Spleen (tissue), 11 donors: ENCODE results near the gene FARP1. TPM values are rescaled to one million over a fixed set of nuclear protein-coding genes. Genes with fewer than 3 reads are reported as not detected.

Experiments
- DNase-seq: peaks from one replicate; pipeline ENCODE4 v3.0.0-alpha.2; 2020
- H3K27ac ChIP-seq, 8 donors: fragments of 200-600 bp; sonication (generic) in 7 of 8; 1 replicate in 4 of 8; 2 replicates in 4 of 8; pipeline versions ENCODE4 v1.5.0 to v1.8.0; 2016 to 2021; ENCODE audit warnings: inconsistent platforms in 4 of 8, mild to moderate bottlenecking in 4 of 8, moderate library complexity in 1 of 8
- H3K27me3 ChIP-seq, 7 donors: fragments of 200-600 bp; sonication (generic) in 6 of 7; replicated peaks in 1 of 7; 1 replicate in 4 of 7; 2 replicates in 3 of 7; pipeline versions ENCODE4 v1.5.0 to v1.8.0; 2016 to 2021; ENCODE audit warnings: inconsistent platforms in 3 of 7, mild to moderate bottlenecking in 1 of 7
- H3K36me3 ChIP-seq, 6 donors: fragments of 200-600 bp; sonication (generic) in 5 of 6; 1 replicate in 4 of 6; 2 replicates in 2 of 6; pipeline versions ENCODE4 v1.5.0 to v1.8.0; 2016 to 2021; ENCODE audit warnings: inconsistent platforms in 2 of 6
- H3K4me1 ChIP-seq, 6 donors: fragments of 200-600 bp; sonication (generic) in 5 of 6; 1 replicate in 3 of 6; 2 replicates in 3 of 6; pipeline versions ENCODE4 v1.5.0 to v1.8.0; 2016 to 2021; ENCODE audit warnings: inconsistent platforms in 3 of 6
- H3K4me3 ChIP-seq, 8 donors: fragments of 200-600 bp; sonication (generic) in 7 of 8; 1 replicate in 4 of 8; 2 replicates in 4 of 8; pipeline versions ENCODE4 v1.5.0 to v1.8.0; 2016 to 2021; ENCODE audit warnings: inconsistent platforms in 4 of 8, mild to moderate bottlenecking in 4 of 8, moderate library complexity in 2 of 8
- H3K9me3 ChIP-seq, 8 donors: fragments of 200-600 bp; sonication (generic) in 7 of 8; 1 replicate in 4 of 8; 2 replicates in 4 of 8; pipeline versions ENCODE4 v1.5.0 to v1.8.0; 2016 to 2021; ENCODE audit warnings: inconsistent platforms in 4 of 8
- CTCF ChIP-seq, 11 experiments: fragments of 200-600 bp in 7 of 11; fragments of 450-650 bp in 4 of 11; sonication (generic) in 4 of 11; IDR thresholded peaks in 8 of 11; conservative IDR thresholded peaks in 3 of 11; 1 replicate in 7 of 11; 2 replicates in 4 of 11; pipeline versions ENCODE4 v1.4.0 to v1.8.0; 2016 to 2021; ENCODE audit warnings: antibody characterized with exemption in 11 of 11, inconsistent platforms in 4 of 11, mild to moderate bottlenecking in 1 of 11
- POLR2A ChIP-seq, 3 donors: fragments of 450-650 bp; IDR thresholded peaks; one replicate each; pipeline ENCODE4 v1.5.1; 2017; ENCODE audit warnings: antibody characterized with exemption in 3 of 3, mild to moderate bottlenecking in 1 of 3
- POLR2AphosphoS5 ChIP-seq, 3 donors: sonication (generic); formaldehyde crosslinking; IDR thresholded peaks; one replicate each; pipeline ENCODE4 v1.5.1; 2017; ENCODE audit warnings: antibody characterized with exemption in 3 of 3
- WGBS, 5 donors: extraction: QIAGEN DNeasy Blood & Tissue Kit in 3 of 5; methylation state at CpG; one replicate each; pipeline versions ENCODE4 v1.1.5 to v1.1.7; 2013 to 2018; 5-methylcytosine and 5-hydroxymethylcytosine counted together
- intact Hi-C: fragments of 100-400 bp; cut with DNase I; formaldehyde crosslinking; loops from one replicate; pipeline ENCODE4 v1.15.0; 2023; ENCODE audit warnings: low total_unique reads
- polyA plus RNA-seq, 3 donors: library from polyadenylated mRNA; stranded (reverse); fragments of 200-250 nt; gene quantifications; one replicate each; pipeline ENCODE4 v1.2.1, GENCODE V29; 2013
- total RNA-seq, 7 donors: library from RNA; depleted of rRNA in 3 of 7; stranded (reverse); fragments of >200 nt in 3 of 7; fragmentation: NEBNext Ultra II Directional in 4 of 7; extraction: Animal tissue kit (Norgen Biotek cat#: 25700) in 4 of 7; gene quantifications; one replicate each; pipeline versions ENCODE4 v1.1.0 to v1.2.1, GENCODE V29; 2016 to 2021
- donor health status: healthy with polysubstance abuse.
- donor health status: DM: no; HTN: no; CAD: no; lungs with moderate emphysema.
- donor health status: DM: no; HTN: no; CAD: no.
- donor health status: Bipolar disorder and iron deficiency.
- donor health status: healthy.
- donor health status: DM: no; HTN: no; CAD: no.
- donor health status: DM: yes; HTN: yes; CAD: no.

FARP1 gene
- total and polyA plus RNA-seq, 10 donors = 3.7 to 60.9 (median 33.0) TPM

- intact Hi-C loops = no loop called here
- H3K36me3 ChIP-seq = no peaks in the 10 kb centered on the region
- H3K4me3 ChIP-seq = no peak overlapping the region
- H3K27me3 ChIP-seq = no peaks in the 10 kb centered on the region
- WGBS, 5 donors = 82 to 89% (median 84%) methylated on average over 12 of the region's 12 CpGs
- H3K9me3 ChIP-seq = no peaks in the 10 kb centered on the region
- no peak overlapping the region for H3K27ac ChIP-seq
- TF ChIP-seq CTCF (IDR thresholded peaks at IDR 0.05 in 8 of 11, conservative IDR thresholded peaks at IDR 0.05 in 3 of 11) (no peak), POLR2A (IDR thresholded peaks at IDR 0.05) (no peak), POLR2AphosphoS5 (IDR thresholded peaks at IDR 0.05) (no peak)
- H3K4me1 ChIP-seq = peaks cover 0 to 7% (median 0%) of the 10 kb centered on the region in 6 donors
- no peak for DNase-seq
Measured at GRCh38 chr13:98285852-98286594, 143.1 kb downstream of the FARP1 start.

GRCh38 chr13:98286799-98287198 lies 143.9 kb downstream of the FARP1 start:
- H3K4me1 ChIP-seq = peaks cover 0 to 7% (median 0%) of the 10 kb centered on the region in 6 donors
- 89 to 96% (median 90%) methylated on average over 2 of the region's 2 CpGs for WGBS, 5 donors
- no peaks in the 10 kb centered on the region for H3K27me3 ChIP-seq
- H3K36me3 ChIP-seq = no peaks in the 10 kb centered on the region
- no peak overlapping the region for H3K4me3 ChIP-seq
- DNase-seq = no peak
- H3K27ac ChIP-seq = no peak overlapping the region
- intact Hi-C loops = no loop called here
- TF ChIP-seq POLR2A (IDR thresholded peaks at IDR 0.05) = no peak
- no peak for TF ChIP-seq CTCF (IDR thresholded peaks at IDR 0.05 in 8 of 11, conservative IDR thresholded peaks at IDR 0.05 in 3 of 11)
- TF ChIP-seq POLR2AphosphoS5 (IDR thresholded peaks at IDR 0.05) = no peak
- H3K9me3 ChIP-seq = no peaks in the 10 kb centered on the region

DNA sequence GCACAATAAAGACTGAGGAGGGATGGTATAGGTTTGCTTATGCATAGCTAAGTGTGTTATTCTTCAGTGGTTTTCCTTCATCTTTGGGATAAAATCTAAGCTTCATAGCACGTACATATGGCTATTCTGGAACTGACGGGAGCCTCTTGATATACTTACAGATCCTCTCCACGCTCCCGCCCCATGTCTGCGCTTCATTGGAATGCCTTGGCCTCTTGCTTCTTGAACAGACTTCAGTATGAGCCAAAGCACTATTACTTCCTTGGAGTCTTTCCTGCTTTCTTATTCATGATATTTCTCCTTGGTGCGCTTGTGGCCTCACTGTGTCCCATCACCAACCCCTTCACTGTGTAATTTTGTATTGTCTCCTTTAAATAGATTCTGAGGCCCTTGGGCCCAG lies 145.3 kb downstream of the FARP1 start:
- intact Hi-C loops = no loop called here
- Histone ChIP-seq H3K27me3 (no peaks in the 10 kb centered on the region), H3K4me1 (peaks cover 0 to 7% (median 0%) of the 10 kb centered on the region in 6 donors), H3K27ac (no peak overlapping the region), H3K36me3 (no peaks in the 10 kb centered on the region), H3K4me3 (no peak overlapping the region), H3K9me3 (no peaks in the 10 kb centered on the region)
- TF ChIP-seq POLR2A (IDR thresholded peaks at IDR 0.05) = no peak
- TF ChIP-seq POLR2AphosphoS5 (IDR thresholded peaks at IDR 0.05) = no peak
- no peak for TF ChIP-seq CTCF (IDR thresholded peaks at IDR 0.05 in 8 of 11, conservative IDR thresholded peaks at IDR 0.05 in 3 of 11)
- no peak for DNase-seq
- 94 to 96% (median 95%) methylated on average over 6 of the region's 6 CpGs for WGBS, 5 donors

DNA sequence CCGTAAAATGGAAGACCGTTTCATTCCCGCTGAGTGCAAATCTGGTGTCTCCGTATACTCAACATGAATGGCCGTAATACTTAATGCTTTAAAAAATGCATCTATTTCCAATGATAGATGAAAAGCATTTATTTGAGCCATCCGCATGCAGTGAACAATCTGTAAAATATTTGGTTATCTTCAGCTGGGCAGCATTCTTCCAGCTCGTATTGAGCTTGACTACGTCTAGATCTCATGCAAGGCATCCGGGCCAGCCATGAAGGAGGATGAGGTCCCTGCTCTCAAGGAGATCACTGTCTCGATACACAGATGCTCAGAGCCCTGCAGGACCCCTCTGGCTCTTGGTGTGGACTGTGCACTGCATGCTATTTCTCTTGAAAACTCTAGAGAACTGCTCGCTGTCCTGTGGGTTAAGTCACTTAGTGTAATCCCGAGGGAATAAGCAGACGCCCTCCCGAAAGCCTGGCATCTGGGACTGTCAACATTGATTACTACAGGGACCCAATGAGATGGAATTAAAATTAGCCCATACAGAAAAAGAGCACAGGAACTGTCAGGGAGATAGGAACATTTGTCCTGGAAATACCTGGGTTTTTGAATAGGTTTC lies 146.5 kb downstream of the FARP1 start:
- intact Hi-C loops = no loop called here
- H3K9me3 ChIP-seq = no peaks in the 10 kb centered on the region
- peaks cover 0 to 7% (median 0%) of the 10 kb centered on the region in 6 donors for H3K4me1 ChIP-seq
- WGBS, 5 donors = 88 to 97% (median 96%) methylated on average over 14 of the region's 14 CpGs
- H3K27ac ChIP-seq = no peak overlapping the region
- H3K36me3 ChIP-seq = no peaks in the 10 kb centered on the region
- DNase-seq = no peak
- no peak overlapping the region for H3K4me3 ChIP-seq
- TF ChIP-seq POLR2A (IDR thresholded peaks at IDR 0.05) (no peak), CTCF (IDR thresholded peaks at IDR 0.05 in 8 of 11, conservative IDR thresholded peaks at IDR 0.05 in 3 of 11) (no peak), POLR2AphosphoS5 (IDR thresholded peaks at IDR 0.05) (no peak)
- no peaks in the 10 kb centered on the region for H3K27me3 ChIP-seq
